Loucy (cell line): ENCODE data around the gene LHFPL3.

Experiments used
- EZH2phosphoT487 ChIP-seq: fragments of 200-600 bp; IDR thresholded peaks from 2 replicates; pipeline ENCODE4 v1.6.1; 2018; ENCODE audit warnings: antibody characterized with exemption, mild to moderate bottlenecking, moderate library complexity, borderline replicate concordance
- TF ChIP-seq, protein P1 (sequence below): fragments of 200-600 bp; sonication (generic); conservative IDR thresholded peaks from 2 replicates; pipeline ENCODE4 v1.5.1; 2014; ENCODE audit warnings: mild to moderate bottlenecking, antibody characterized with exemption, low read length

GRCh38 chr7:104655592-104655991, 327.2 kb downstream of the LHFPL3 start:
- TF ChIP-seq, protein P1, sequence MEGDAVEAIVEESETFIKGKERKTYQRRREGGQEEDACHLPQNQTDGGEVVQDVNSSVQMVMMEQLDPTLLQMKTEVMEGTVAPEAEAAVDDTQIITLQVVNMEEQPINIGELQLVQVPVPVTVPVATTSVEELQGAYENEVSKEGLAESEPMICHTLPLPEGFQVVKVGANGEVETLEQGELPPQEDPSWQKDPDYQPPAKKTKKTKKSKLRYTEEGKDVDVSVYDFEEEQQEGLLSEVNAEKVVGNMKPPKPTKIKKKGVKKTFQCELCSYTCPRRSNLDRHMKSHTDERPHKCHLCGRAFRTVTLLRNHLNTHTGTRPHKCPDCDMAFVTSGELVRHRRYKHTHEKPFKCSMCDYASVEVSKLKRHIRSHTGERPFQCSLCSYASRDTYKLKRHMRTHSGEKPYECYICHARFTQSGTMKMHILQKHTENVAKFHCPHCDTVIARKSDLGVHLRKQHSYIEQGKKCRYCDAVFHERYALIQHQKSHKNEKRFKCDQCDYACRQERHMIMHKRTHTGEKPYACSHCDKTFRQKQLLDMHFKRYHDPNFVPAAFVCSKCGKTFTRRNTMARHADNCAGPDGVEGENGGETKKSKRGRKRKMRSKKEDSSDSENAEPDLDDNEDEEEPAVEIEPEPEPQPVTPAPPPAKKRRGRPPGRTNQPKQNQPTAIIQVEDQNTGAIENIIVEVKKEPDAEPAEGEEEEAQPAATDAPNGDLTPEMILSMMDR, result no peak
- TF ChIP-seq EZH2phosphoT487, result no peak
